Raji (cell line): ENCODE data around the gene PTPN1.

Experiments
- POLR2A ChIP-seq: IDR thresholded peaks from 2 replicates; pipeline ENCODE4 v1.6.1; 2011; ENCODE audit warnings: low read depth, low read length, control low read depth; ENCODE audit not compliant: insufficient read depth

Gene PTPN1

GRCh38 chr20:50498071-50498776 lies 12.0 kb upstream of the PTPN1 start:
- TF ChIP-seq POLR2A = no peak

- TF ChIP-seq POLR2A = no peak
These were observed 10.2 kb upstream of the PTPN1 start for GRCh38 chr20:50499938-50500337.

- no peak for TF ChIP-seq POLR2A
These were observed 8.0 kb upstream of the PTPN1 start for GRCh38 chr20:50501972-50502745.

GRCh38 chr20:50504231-50504823 lies 5.9 kb upstream of the PTPN1 start:
- TF ChIP-seq POLR2A = no peak

- TF ChIP-seq POLR2A = no peak
These were observed 4.0 kb upstream of the PTPN1 start for GRCh38 chr20:50506270-50506579.

- TF ChIP-seq POLR2A = no peak
These were observed 1.9 kb upstream of the PTPN1 start for GRCh38 chr20:50508171-50508755.

GRCh38 chr20:50510706-50511542 lies 741 bp downstream of the PTPN1 start:
- no peak for TF ChIP-seq POLR2A

GRCh38 chr20:50512323-50512722 lies 2.1 kb downstream of the PTPN1 start:
- TF ChIP-seq POLR2A = no peak

GRCh38 chr20:50513169-50514034 lies 3.2 kb downstream of the PTPN1 start:
- no peak for TF ChIP-seq POLR2A

GRCh38 chr20:50514035-50514337 lies 3.8 kb downstream of the PTPN1 start:
- TF ChIP-seq POLR2A = no peak

GRCh38 chr20:50514750-50515149 lies 4.6 kb downstream of the PTPN1 start:
- TF ChIP-seq POLR2A = no peak

- no peak for TF ChIP-seq POLR2A
These were observed 5.4 kb downstream of the PTPN1 start for GRCh38 chr20:50515471-50516106.

- TF ChIP-seq POLR2A = no peak
These were observed 6.2 kb downstream of the PTPN1 start for GRCh38 chr20:50516180-50516934.
